Tibial artery (tissue), 4 donors: ENCODE data around the gene FAM53B.
A peak's percentile ranks its signal among the peaks of the same experiment; 100 is the strongest.

Experiments used
- DNase-seq, 2 donors: peaks; one replicate each; pipeline ENCODE4 v3.0.0-alpha.2; 2019
- H3K27ac ChIP-seq, 2 donors: fragments of 200-600 bp; sonication (generic) in 1 of 2; 1 replicate in 1 of 2; 2 replicates in 1 of 2; pipeline ENCODE4 v1.5.1; 2018 to 2019; ENCODE audit warnings: mild to moderate bottlenecking in 1 of 2
- H3K27me3 ChIP-seq, 2 donors: fragments of 200-600 bp; sonication (generic) in 1 of 2; one replicate each; pipeline versions ENCODE4 v1.5.1 to v1.6.0; 2016 to 2019
- H3K36me3 ChIP-seq, 3 donors: fragments of 200-600 bp; sonication (generic) in 2 of 3; one replicate each; pipeline ENCODE4 v1.5.1; 2016 to 2019; ENCODE audit warnings: mild to moderate bottlenecking in 2 of 3
- H3K4me1 ChIP-seq, 4 donors: fragments of 200-600 bp; sonication (generic) in 2 of 4; 1 replicate in 3 of 4; 2 replicates in 1 of 4; pipeline ENCODE4 v1.5.1; 2016 to 2019
- H3K4me3 ChIP-seq, 2 donors: fragments of 200-600 bp; sonication (generic) in 1 of 2; 1 replicate in 1 of 2; 2 replicates in 1 of 2; pipeline ENCODE4 v1.5.1; 2018 to 2019; ENCODE audit warnings: mild to moderate bottlenecking in 2 of 2
- H3K9me3 ChIP-seq, 3 donors: fragments of 200-600 bp; sonication (generic) in 1 of 3; one replicate each; pipeline ENCODE4 v1.5.1; 2016 to 2019
- CTCF ChIP-seq, 2 experiments: fragments of 200-600 bp in 1 of 2; fragments of 450-650 bp in 1 of 2; IDR thresholded peaks; one replicate each; pipeline ENCODE4 v1.5.1; 2017 to 2019; ENCODE audit warnings: antibody characterized with exemption in 2 of 2, mild to moderate bottlenecking in 1 of 2, moderate library complexity in 1 of 2
- intact Hi-C: fragments of 100-400 bp; cut with DNase I; formaldehyde crosslinking; loops from one replicate; pipeline ENCODE4 v1.15.0; 2023; ENCODE audit warnings: low total_unique reads

The FAM53B gene

GRCh38 chr10:124630551-124630950 is 113.6 kb downstream of the FAM53B start:
- Histone ChIP-seq H3K27ac (no peak overlapping the region), H3K36me3 (no peaks in the 10 kb centered on the region), H3K4me1 (peaks cover 0 to 66% (median 9%) of the 10 kb centered on the region in 4 donors), H3K9me3 (no peaks in the 10 kb centered on the region), H3K4me3 (no peak overlapping the region), H3K27me3 (no peaks in the 10 kb centered on the region)
- TF ChIP-seq CTCF (IDR thresholded peaks at IDR 0.05): no peak
- no peak for DNase-seq
- intact Hi-C loops: no loop called here

- H3K4me1 ChIP-seq: peaks cover 0 to 69% (median 9%) of the 10 kb centered on the region in 4 donors
- H3K27ac ChIP-seq: peak overlapping the region; percentile 10 to 51
- intact Hi-C loops: no loop called here
These were observed 114.3 kb downstream of the FAM53B start for GRCh38 chr10:124629842-124630241.

GRCh38 chr10:124629415-124629814 is 114.8 kb downstream of the FAM53B start:
- Histone ChIP-seq H3K9me3 (no peaks in the 10 kb centered on the region), H3K36me3 (no peaks in the 10 kb centered on the region), H3K4me3 (no peak overlapping the region), H3K27ac (peak overlapping the region; percentile 28 to 51), H3K4me1 (peaks cover 0 to 74% (median 9%) of the 10 kb centered on the region in 4 donors), H3K27me3 (no peaks in the 10 kb centered on the region)
- no peak for TF ChIP-seq CTCF (IDR thresholded peaks at IDR 0.05)
- no peak for DNase-seq
- intact Hi-C loops: no loop called here

More at GRCh38 chr10:124629842-124630241, 114.3 kb downstream of the FAM53B start:
- no peak for TF ChIP-seq CTCF (IDR thresholded peaks at IDR 0.05)
- H3K27me3 ChIP-seq: no peaks in the 10 kb centered on the region
- no peak overlapping the region for H3K4me3 ChIP-seq
- H3K9me3 ChIP-seq: no peaks in the 10 kb centered on the region
- DNase-seq: no peak
- H3K36me3 ChIP-seq: no peaks in the 10 kb centered on the region

- Histone ChIP-seq H3K4me1 (peaks cover 0 to 76% (median 9%) of the 10 kb centered on the region in 4 donors), H3K4me3 (no peak overlapping the region), H3K9me3 (no peaks in the 10 kb centered on the region), H3K27me3 (no peaks in the 10 kb centered on the region), H3K27ac (peak overlapping the region; percentile 28 to 51), H3K36me3 (no peaks in the 10 kb centered on the region)
- no peak for TF ChIP-seq CTCF (IDR thresholded peaks at IDR 0.05)
- intact Hi-C loops: no loop called here
- DNase-seq: no peak
These were observed 115.5 kb downstream of the FAM53B start for GRCh38 chr10:124628676-124629021.

GRCh38 chr10:124627866-124628675 is 116.1 kb downstream of the FAM53B start:
- H3K4me3 ChIP-seq: no peak overlapping the region
- intact Hi-C loops: no loop called here
- H3K4me1 ChIP-seq: peaks cover 0 to 76% (median 9%) of the 10 kb centered on the region in 4 donors
- peak overlapping the region in 1 of 2 donors; percentile 51 for H3K27ac ChIP-seq
- peak in 1 of 2 donors; percentile 40 for DNase-seq
- H3K36me3 ChIP-seq: peaks cover 0 to 4% (median 3%) of the 10 kb centered on the region in 3 donors
- no peaks in the 10 kb centered on the region for H3K27me3 ChIP-seq
- no peaks in the 10 kb centered on the region for H3K9me3 ChIP-seq
- TF ChIP-seq CTCF (IDR thresholded peaks at IDR 0.05): no peak
